HG03520 (cell line): ENCODE measurements around the gene FAM200B.

ENCODE experiments used
- ATAC-seq: cut with Tn5 transposase; IDR thresholded peaks from one replicate; pipeline ENCODE4 v1.9.1; 2021; ENCODE audit warnings: mild to moderate bottlenecking, moderate library complexity; ENCODE audit not compliant: unreplicated experiment

FAM200B gene

GRCh38 chr4:15695240-15695699 is 13.6 kb downstream of the FAM200B start:
- no peak for ATAC-seq

GRCh38 chr4:15695729-15696128 is 14.1 kb downstream of the FAM200B start:
- no peak for ATAC-seq

DNA sequence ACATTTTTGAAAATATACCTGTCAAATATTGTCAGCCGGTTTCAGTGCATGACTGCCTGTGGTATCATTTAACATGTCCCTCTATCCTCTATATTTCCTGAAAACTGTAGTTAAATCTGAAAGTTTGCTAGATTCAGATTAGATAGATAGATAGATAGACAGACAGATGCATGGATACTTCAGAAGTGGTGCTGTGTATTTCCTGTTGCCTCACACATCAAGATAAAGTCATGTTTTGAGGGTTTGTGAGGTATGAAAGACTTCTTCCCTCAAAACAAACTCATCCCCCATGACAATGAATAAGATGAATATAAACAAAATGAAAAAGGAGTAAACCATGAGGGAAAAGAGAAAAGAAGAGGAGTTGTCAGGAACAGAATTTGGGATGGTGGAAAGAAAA is 15.2 kb downstream of the FAM200B start:
- no peak for ATAC-seq

- ATAC-seq: no peak
These were observed 21.3 kb downstream of the FAM200B start, which contains the start of gene BST1 for GRCh38 chr4:15702941-15703403. TSS of gene BST1 (plus strand) at chr4:15703065. CDS start at chr4:15703145, 80 bp downstream.

DNA sequence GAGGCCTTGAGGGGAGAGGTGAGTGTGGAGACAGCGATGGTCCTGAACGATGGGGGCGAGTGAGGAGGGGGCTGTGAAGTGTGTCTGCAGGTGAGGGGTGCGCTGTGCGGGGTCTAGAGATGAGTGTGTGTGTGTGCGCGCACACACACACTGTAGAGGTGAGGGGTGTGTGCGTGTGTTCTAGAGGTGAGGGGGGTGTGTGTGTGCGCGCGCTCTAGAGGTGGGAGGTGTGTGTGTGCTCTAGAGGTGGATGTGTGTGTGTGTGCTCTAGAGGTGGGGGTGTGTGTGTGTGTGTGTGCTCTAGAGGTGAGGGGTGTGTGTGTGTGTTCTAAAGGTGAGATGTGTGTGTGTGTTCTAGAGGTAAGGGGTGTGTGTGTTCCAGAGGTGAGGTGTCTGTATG is 21.8 kb downstream of the FAM200B start:
- no peak for ATAC-seq

GRCh38 chr4:15704129-15704528 is 22.5 kb downstream of the FAM200B start:
- no peak for ATAC-seq

DNA sequence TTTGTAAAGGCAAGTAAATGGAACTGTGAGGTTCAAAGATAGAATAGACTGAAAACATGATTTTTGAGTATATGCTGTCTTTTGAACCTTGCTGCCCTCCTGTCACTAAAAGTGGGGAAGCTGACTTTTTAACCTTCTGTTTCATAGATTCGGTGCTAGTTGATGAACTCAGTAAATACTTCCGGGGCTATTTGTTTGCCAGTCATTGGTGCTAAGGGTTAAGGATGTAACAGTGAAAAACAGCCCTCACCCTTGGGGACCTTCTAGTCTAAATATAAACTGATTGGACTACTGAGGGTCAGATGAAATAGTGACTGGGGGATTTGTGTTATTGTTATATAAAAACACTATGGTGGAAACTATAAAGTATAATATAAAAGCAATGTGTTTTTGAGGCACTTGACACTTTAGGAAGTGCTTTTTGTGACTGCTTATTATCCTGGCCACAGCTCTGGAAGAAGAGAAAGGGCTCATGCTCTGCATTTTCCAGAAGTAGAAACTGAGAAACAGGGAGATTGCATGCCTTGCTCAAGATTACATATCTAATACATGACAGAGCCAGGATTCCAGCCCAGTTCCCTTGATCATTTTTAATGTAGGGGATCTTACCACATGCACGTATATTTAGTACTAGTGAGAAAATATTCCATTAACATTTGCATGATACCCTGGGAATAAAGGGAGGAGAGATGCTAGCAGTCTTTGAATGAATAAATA is 25.2 kb downstream of the FAM200B start:
- no peak for ATAC-seq

GRCh38 chr4:15707363-15707715 is 25.7 kb downstream of the FAM200B start:
- no peak for ATAC-seq

DNA sequence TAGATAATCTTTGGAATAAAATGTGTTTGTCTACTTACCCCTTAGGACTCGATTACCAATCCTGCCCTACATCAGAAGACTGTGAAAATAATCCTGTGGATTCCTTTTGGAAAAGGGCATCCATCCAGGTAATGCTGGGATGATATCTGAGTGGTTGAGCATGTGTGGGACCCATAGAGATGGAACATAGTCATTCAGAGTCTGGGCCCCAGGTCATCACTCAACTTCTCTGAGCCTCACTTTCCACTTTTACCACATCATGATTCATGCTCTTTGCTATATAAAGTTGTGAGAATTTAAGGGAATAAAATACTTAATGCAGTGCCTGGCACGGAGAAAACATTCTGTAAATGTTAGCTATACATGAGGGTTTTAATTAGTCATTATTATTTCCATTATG is 30.1 kb downstream of the FAM200B start:
- ATAC-seq: no peak

DNA sequence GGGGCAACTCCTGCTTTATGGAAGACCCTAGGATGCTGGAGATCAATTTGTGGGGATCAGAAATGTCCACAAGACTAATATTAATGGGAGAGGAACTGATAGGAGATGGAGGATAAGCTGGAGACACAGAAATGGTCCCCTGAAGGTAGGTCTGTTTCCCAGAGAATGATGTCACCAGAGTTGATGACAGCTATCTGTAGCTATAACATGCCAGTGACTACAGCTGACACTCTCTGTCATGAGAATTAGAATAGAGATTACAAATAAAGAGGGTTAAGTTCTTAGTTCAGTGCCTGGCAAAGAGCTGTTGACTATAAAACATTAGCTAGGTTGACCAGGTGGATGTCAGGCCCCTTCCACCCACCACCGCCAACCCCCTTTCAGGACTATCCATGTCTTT is 30.6 kb downstream of the FAM200B start:
- ATAC-seq: no peak

GRCh38 chr4:15714141-15714540 is 32.5 kb downstream of the FAM200B start:
- ATAC-seq: no peak

GRCh38 chr4:15714646-15715435 is 33.2 kb downstream of the FAM200B start:
- ATAC-seq: no peak

GRCh38 chr4:15716115-15716514 is 34.5 kb downstream of the FAM200B start:
- no peak for ATAC-seq

DNA sequence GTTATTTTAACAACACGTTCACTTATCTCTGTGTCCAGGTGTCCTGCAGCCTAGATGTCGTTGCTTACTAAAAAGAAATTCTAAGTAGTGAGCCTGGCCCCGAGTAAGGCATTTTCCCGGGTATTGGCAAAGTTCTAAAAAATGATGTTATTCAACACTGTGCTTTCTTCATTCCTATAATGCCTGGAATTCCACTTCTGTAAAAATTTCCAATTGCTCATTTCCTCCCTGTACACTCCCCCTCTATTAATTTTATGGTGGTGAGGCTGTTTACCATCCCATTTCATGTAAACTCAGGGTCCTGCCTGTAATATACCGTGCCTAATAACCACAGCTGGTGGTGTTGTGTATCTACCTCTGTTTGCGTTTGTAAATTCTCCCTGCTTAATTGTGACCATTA is 35.5 kb downstream of the FAM200B start:
- ATAC-seq: no peak

GRCh38 chr4:15717657-15718416 is 36.2 kb downstream of the FAM200B start:
- ATAC-seq: no peak

GRCh38 chr4:15718465-15718864 is 36.8 kb downstream of the FAM200B start:
- no peak for ATAC-seq

DNA sequence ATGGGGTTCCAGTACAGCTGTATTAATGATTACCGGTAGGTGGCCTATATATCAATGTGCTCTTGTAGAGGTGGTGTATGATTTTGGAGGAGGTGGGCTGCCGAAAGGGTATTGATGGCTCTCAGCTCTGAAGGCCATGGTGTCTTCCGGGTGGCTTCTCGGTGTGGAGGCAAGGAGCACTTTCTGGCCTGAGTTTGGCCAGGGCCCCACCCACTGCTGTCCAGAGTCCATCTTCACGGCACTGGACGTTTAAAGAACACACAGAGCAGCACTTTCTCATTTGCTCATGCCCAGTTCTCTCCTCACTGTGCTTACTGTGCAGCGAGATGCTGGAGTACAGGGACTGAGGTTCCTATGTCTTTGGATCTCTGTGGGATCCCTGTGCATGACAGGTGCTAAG is 37.3 kb downstream of the FAM200B start:
- no peak for ATAC-seq

- ATAC-seq: no peak
These were observed 37.9 kb downstream of the FAM200B start for GRCh38 chr4:15719506-15719905.

DNA sequence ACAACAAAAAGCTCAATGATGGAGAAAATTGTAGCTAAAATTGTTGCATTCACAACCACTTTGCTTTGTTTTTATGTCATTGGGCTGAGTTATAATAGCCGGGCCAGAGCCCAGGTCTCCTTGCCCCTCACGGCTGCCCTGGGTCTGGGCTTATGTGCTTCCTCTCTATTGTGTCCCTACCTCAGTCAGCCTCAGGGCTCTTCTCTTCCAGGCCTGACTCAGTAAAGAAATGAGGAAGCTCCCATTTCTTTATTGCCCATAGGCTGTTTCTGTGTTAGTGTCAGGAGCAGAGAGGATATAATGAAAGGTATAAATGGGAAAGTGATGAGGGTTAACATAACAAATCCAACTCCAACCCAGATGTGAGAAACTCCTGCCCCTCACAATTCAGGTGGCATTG is 39.2 kb downstream of the FAM200B start:
- ATAC-seq: no peak

GRCh38 chr4:15725608-15726007 is 44.0 kb downstream of the FAM200B start:
- ATAC-seq: no peak

GRCh38 chr4:15729910-15730533 is 48.4 kb downstream of the FAM200B start:
- ATAC-seq: no peak
